Cardiac septum (tissue), 1 donor: ENCODE data around the gene ZNF419. TPM values are rescaled to one million over a fixed set of nuclear protein-coding genes. Genes with fewer than 3 reads are reported as not detected.
"Not testable (repeated sequence)": the region's sequence is repeated elsewhere in the genome, so short reads cannot be mapped to it uniquely, and the experiment has no call there.

ENCODE experiments used
- DNase-seq: peaks from one replicate; pipeline ENCODE4 v3.0.0-alpha.2; 2020; ENCODE audit warnings: low spot score
- intact Hi-C: fragments of 100-400 bp; cut with DNase I; formaldehyde crosslinking; loops from one replicate; pipeline ENCODE4 v1.14.0; 2022
- total RNA-seq: library from RNA; stranded (reverse); fragmentation: NEBNext Ultra II Directional; extraction: Animal tissue kit (Norgen Biotek cat#: 25700); gene quantifications from one replicate; pipeline ENCODE4 v1.2.1, GENCODE V29; 2021
- donor health status: DM: no; HTN: no; CAD: no.

Gene ZNF419
- total RNA-seq, 1 donor from 2014 or later: 8.7 TPM

DNA sequence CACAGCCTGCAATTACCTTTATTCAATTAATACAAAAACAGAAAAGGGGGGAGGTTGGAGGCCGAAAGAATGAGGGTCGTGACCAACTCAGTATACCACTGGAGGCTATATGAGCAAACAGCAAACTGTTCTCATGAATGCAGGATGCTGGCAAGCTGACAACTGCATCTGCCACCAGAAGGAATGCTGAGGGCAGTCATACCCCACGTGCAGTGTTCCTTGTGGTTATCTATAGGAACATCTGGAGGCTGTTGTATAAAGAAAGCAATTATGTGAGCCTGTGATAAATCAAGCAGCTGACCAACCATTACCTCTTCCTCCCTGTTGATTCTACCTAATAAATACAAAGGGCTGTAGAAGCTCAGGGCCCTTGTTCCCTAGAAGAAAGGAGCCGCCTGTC lies 30.5 kb downstream of the ZNF419 start:
- intact Hi-C loops, DNase-seq: not testable (repeated sequence)

DNA sequence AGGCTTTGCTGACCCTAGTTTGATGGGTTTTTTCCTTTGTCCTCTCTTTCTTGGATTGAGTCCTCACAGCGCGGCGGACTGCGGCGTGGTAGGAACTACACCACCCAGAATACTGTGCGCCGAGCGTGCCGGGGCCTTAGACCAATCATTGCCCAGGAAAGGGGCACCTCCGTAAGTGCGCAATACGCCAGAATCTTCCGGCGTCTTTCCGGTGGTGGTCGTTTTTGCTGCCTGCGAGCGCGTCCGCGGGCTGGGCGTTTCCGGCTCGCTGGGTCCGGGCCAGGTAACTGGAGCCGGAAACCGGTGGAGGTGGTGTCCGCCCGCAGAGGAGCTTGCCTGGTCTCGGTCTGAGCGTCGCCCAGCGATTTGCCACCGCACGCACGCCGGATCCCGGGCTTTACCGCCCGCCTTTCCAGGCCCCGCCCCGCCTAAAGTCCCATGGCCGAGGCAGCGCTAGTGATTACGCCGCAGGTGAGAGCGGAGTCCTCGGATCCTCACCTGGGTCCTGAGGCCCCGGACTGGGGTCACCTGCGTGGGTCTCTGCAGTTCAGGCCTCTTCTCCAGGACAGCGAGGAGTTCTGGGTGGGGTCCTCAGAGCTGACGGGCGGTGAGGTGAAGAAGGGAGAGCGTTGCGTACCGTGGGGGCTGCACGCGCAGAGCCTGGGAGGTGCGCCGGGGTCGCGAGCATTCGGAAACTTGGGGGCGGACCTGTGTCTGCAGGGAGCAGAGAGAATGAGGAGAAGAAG lies 39.8 kb downstream of the ZNF419 start, which contains the start of gene ZNF549:
Gene ZNF549 (plus strand): TSS at position 221 of the 746 bp plus-strand sequence. CDS start 218 bp downstream, at position 439.
- peak; percentile 93 for DNase-seq
- intact Hi-C loops: loop anchor here (2.0 kb wide), 1 partner anchor 31 kb away; the partner anchor contains the start of gene ZNF550

DNA sequence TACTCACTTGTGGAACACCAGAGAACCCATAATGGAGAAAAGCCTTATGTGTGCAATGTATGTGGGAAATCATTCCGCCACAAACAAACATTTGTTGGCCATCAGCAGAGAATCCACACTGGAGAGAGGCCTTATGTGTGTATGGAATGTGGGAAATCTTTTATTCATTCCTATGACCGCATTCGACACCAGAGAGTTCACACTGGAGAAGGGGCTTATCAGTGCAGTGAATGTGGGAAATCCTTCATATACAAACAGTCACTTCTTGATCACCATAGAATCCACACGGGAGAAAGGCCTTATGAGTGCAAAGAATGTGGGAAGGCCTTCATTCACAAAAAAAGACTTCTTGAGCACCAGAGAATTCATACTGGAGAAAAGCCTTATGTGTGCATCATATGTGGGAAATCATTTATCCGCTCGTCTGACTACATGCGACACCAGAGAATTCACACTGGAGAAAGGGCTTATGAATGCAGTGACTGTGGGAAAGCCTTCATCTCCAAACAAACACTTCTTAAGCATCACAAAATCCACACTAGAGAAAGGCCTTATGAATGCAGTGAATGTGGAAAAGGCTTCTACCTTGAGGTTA lies 50.5 kb downstream of the ZNF419 start:
- no peak for DNase-seq
- intact Hi-C loops: no loop called here

Other genes starting within 250 kb of the ZNF419 start
- gene ZNF805, start 247.1 kb upstream of the ZNF419 start, total RNA-seq: 12.8 TPM
- 45.3 TPM for gene ZNF460, start 207.3 kb upstream of the ZNF419 start, total RNA-seq
- gene ZNF543, start 167.3 kb upstream of the ZNF419 start, total RNA-seq: 6.1 TPM
- gene ZNF304, start 136.5 kb upstream of the ZNF419 start, total RNA-seq: 10.0 TPM
- 10.2 TPM for gene TRAPPC2B, start 124.2 kb upstream of the ZNF419 start, total RNA-seq
- 4.0 TPM for gene ZNF547, start 124.2 kb upstream of the ZNF419 start, total RNA-seq
- 16.1 TPM for gene ZNF548, start 97.9 kb upstream of the ZNF419 start, total RNA-seq
- 10.1 TPM for gene ZNF17, start 76.6 kb upstream of the ZNF419 start, total RNA-seq
- gene ZNF749, start 52.4 kb upstream of the ZNF419 start, total RNA-seq: 4.0 TPM
- 3.0 TPM for gene VN1R1, start 30.6 kb upstream of the ZNF419 start, total RNA-seq
- 23.7 TPM for gene ZNF772, start 10.2 kb upstream of the ZNF419 start, total RNA-seq
- 5.5 TPM for gene ZNF773, start 12.2 kb downstream of the ZNF419 start, total RNA-seq
- gene ZNF549, start 39.6 kb downstream of the ZNF419 start, total RNA-seq: 3.6 TPM
- 9.9 TPM for gene ZNF550, start 72.1 kb downstream of the ZNF419 start, total RNA-seq
- 4.8 TPM for gene ZNF416, start 91.2 kb downstream of the ZNF419 start, total RNA-seq
- 4.5 TPM for gene ZIK1, start 96.4 kb downstream of the ZNF419 start, total RNA-seq
- gene ZNF530, start 112.1 kb downstream of the ZNF419 start, total RNA-seq: 3.5 TPM
- gene ZNF134, start 126.5 kb downstream of the ZNF419 start, total RNA-seq: 16.5 TPM
- 14.2 TPM for gene ZNF211, start 145.4 kb downstream of the ZNF419 start, total RNA-seq
- 0.16 TPM for gene ZSCAN4, start 181.2 kb downstream of the ZNF419 start, total RNA-seq
- 3.7 TPM for gene ZNF551, start 194.2 kb downstream of the ZNF419 start, total RNA-seq
- 6.0 TPM for gene ZNF154, start 221.5 kb downstream of the ZNF419 start, total RNA-seq
- 8.1 TPM for gene ZNF671, start 239.9 kb downstream of the ZNF419 start, total RNA-seq